Activated T-helper 1 cell treated with Interleukin-2 at 50 U/mL for 16 hours (primary cell): ENCODE measurements around the gene SCN7A.
"Not testable (repeated sequence)": the region's sequence is repeated elsewhere in the genome, so short reads cannot be mapped to it uniquely, and the experiment has no call there.

Experiments used
- DNase-seq: peaks from one replicate; pipeline ENCODE4 v3.0.0-alpha.2; 2020; ENCODE audit warnings: low read depth

The SCN7A gene

GRCh38 chr2:166494140-166494624, at the start of gene SCN7A:
TSS of gene SCN7A (minus strand) at chr2:166494249. CDS start at chr2:166477696, 16,553 bp downstream.
- DNase-seq, result no peak

DNA sequence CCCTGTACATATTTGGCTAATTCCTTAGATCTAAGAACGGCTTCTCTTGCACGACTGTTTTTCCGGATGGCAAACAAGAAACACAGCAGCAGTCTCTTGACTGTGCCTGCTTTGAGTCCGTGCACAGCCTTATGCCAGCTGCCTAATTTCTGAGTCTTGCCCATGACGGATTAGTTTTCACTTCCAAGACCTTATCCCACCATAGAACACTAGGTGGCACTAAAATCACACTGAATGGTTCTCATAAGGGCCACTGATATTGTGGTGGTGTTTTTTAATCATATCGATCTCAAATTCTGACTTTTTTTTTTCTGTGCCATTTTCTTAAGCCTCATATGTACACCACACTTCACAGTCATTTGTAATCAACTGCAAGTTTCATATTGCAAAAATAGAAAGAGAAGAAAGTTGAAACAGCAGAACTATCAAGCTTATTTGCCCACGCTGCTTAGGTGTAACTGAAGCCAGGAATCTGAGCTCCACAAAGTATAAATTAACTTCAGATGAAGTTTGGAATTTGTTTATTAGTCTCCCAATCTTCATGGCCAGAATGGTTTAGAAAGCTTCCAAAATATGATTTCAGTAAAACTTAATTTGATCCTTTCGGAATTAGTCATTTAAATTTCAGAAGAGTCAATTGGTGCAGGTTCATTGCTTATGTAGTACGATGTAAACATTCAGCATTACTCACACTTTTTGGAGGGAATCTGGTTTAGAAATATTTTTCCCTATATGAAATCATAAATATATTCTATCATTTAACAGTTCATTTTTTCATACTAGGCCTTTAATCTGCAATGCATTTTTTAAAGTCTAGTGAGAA, 45.5 kb upstream of the SCN7A start:
- DNase-seq, result no peak

DNA sequence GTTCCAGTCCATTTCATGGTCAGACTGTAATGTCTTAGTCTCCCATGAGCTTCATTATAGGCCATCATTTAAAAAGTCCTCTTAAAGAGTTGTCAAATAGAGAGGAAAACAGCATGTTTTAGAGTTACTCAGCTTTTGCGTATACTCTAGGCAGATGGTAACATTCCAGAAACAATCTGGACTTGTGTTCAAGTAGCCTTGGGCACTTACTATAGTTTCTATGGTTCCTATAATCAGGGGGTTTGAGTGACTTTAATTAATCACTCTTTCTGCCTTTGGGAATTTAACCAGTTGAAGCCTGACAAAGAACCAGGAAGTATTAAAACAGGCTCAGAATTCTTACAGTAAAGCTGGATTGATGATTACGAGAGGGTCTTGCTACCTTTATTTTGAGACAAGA, 42.1 kb upstream of the SCN7A start:
- DNase-seq, result no peak

GRCh38 chr2:166521155-166521554, 27.1 kb upstream of the SCN7A start:
- DNase-seq, result no peak

GRCh38 chr2:166520604-166521003, 26.6 kb upstream of the SCN7A start:
- DNase-seq, result no peak

GRCh38 chr2:166519391-166519962, 25.4 kb upstream of the SCN7A start:
- no peak for DNase-seq

GRCh38 chr2:166518634-166519390, 24.8 kb upstream of the SCN7A start:
- DNase-seq, result no peak

DNA sequence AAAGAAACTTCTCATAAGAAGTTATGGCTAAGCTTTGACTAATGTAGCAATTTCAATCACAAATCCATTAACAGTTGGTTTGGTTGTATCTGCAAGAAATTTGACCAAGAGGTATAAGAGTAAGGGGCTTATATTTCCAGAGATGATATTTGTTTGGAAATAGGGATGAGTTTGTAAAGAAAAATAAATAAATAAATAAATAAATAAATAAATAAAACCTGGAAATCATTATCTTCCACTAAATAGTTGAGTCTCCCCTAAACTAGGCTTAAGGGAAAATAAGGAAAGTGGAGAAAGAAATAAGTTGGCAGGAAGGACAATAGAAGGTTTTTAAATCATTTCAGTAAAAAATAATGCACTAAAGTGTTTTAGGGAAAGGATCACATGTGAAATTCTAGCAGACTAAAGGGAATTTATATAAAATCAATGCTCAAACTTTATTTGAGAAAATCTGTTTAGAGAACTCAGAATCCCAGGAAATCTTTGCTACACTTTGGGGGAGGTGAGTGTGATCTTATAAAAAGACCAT, 23.5 kb upstream of the SCN7A start:
- no peak for DNase-seq

- no peak for DNase-seq
Measured at GRCh38 chr2:166516712-166517303, 22.8 kb upstream of the SCN7A start.

- no peak for DNase-seq
Measured at GRCh38 chr2:166513952-166514351, 19.9 kb upstream of the SCN7A start.

GRCh38 chr2:166499281-166499680, 5.2 kb upstream of the SCN7A start:
- DNase-seq, result no peak

GRCh38 chr2:166491461-166491860, 2.6 kb downstream of the SCN7A start:
- DNase-seq, result no peak

- no peak for DNase-seq
Measured at GRCh38 chr2:166487171-166487570, 6.9 kb downstream of the SCN7A start.

GRCh38 chr2:166485558-166486178, 8.4 kb downstream of the SCN7A start:
- DNase-seq, result no peak

DNA sequence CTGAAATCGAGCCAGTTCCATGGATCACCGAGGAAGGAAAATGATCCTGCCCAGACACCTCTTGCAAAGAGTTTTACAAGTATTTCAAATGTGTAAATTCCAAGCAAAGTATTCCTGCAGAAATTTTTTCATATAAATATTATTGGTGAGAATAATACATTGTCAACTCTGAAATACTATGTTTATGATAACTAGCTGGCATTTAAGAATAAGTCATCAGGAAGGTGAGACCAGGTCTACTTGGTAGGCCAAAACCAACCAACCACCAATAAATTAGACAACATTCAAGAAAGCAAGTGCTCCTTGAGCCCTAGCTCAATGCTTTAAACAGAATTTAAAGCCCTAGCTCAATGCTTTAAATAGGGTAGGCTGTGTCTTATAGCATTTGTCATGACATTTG, 21.7 kb downstream of the SCN7A start:
- DNase-seq, result no peak

DNA sequence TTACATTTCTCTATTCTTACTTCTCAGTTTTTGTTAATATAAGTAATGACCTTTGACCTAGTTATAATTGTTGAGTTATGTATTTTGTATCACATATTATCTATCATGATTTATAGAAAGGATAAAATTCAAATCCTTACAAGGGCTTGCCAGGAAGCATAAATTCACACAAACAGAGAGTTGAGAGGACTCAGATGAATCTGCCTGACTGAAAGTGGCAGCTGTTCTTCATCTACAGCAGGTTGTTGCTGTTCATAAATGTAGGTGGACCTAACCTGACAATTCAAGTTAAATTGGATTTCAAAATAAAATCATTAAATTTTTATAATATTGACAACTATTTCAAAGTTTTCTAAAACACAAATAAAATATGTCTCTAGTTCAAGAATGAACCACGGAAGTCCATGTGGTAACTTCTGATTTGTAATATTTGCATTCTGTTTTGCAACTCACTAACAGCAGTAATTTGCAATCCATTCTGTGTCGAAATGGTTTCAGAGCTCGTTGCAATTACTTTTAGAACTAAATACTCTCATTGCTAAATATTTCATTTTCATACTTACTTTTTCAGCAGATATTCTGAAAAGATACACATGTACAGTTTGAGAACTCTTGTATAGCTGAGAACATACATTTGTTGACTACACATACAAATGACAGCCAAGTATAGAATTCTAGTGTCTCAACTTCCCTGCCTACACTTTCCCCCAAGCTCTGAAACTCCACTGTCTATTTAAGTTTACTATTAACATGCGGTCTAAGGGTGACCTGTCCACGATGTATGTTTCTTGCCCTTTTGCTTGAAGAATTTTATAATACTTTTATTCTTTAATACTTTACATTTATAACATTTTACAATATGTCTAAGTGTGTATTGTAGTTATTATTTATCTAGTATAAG, 25.7 kb downstream of the SCN7A start:
- no peak for DNase-seq

DNA sequence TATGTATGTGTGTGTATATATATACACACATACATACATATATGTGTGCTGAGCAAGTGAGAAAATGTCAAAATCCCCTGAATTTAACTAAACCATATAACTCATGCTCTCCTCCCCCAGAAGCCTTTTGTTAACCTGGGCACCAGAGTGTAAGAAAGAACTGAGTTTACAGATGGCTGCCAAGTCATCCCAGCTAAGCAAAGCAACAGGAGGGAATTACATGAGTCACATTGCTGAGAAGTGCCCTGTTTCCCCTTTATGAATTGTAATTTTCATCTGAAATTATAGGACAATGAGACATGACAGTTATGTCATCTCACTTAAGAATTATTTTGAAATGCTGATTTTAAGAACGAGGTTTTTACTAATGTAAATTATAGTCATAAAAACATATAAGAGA, 29.9 kb downstream of the SCN7A start:
- DNase-seq, result no peak

DNA sequence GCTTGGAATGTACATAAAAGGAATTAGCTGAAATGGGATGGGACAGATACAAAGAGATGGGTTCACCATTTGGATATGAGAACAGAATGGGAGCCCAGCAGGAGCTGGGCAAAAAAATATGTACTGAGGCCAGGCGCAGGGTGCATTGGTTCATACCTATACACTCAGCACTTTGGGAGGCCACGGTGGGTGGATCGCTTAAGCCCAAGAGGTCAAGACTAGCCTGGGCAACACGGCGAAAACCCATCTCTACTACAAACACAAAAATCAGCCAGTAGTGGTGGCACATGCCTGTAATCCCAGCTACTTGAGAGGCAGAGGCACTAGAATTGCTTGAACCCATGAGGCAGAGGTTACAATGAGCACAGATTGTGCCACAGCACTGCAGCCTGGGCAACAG, 30.4 kb downstream of the SCN7A start:
- no peak for DNase-seq

DNA sequence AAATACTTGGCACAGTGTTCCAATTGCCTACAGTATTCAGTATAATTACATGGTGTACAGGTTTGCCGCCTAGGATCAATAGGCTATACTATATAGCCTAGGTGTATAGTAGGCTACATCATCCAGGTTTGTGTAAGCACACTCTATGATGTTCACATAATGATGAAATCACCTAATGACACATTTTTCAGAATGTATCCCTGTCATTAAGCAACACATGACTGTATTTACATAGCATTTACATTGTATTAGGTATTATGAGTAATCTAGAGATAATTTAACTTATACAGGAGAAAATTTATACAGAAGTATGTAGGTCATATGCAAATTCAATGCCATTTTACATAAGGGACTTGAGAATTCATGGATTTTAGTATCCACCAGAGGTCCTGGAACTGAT, 35.4 kb downstream of the SCN7A start:
- DNase-seq, result no peak

- DNase-seq, result not testable (repeated sequence)
Measured at GRCh38 chr2:166455823-166456222, 38.2 kb downstream of the SCN7A start.
